Karpas-422 (cell line): Measurements from ENCODE around the gene NAV2. TPM values are rescaled to one million over a fixed set of nuclear protein-coding genes. Genes with fewer than 3 reads are reported as not detected.
A peak's percentile ranks its signal among the peaks of the same experiment; 100 is the strongest.

Source experiments
- DNase-seq: peaks from one replicate; pipeline ENCODE4 v3.0.0-alpha.2; 2015
- H2AFZ ChIP-seq: fragments of 200-600 bp; sonication (generic); 2 replicates; pipeline ENCODE4 v1.6.1; 2014; ENCODE audit warnings: antibody characterized with exemption, low read length, mixed read lengths
- H3K27ac ChIP-seq: fragments of 200-600 bp; sonication (generic); 2 replicates; pipeline ENCODE4 v1.5.1; 2014; ENCODE audit warnings: mild to moderate bottlenecking, low read length, moderate library complexity
- H3K27me3 ChIP-seq: fragments of 200-600 bp; sonication (generic); 2 replicates; pipeline ENCODE4 v1.6.1; 2014; ENCODE audit warnings: low read length, mixed read lengths
- H3K36me3 ChIP-seq: fragments of 200-600 bp; sonication (generic); 2 replicates; pipeline ENCODE4 v1.6.1; 2014; ENCODE audit warnings: low read length, mixed read lengths; ENCODE audit not compliant: insufficient read depth
- H3K4me1 ChIP-seq: fragments of 200-600 bp; sonication (generic); 2 replicates; pipeline ENCODE4 v1.6.1; 2014; ENCODE audit warnings: mild to moderate bottlenecking, low read length, mixed read lengths
- H3K4me2 ChIP-seq: fragments of 200-600 bp; sonication (generic); 2 replicates; pipeline ENCODE4 v1.6.1; 2014; ENCODE audit warnings: low read length, low read depth, mild to moderate bottlenecking; ENCODE audit not compliant: poor library complexity, severe bottlenecking
- H3K4me3 ChIP-seq: fragments of 200-600 bp; sonication (generic); 2 replicates; pipeline ENCODE4 v1.5.1; 2014; ENCODE audit warnings: mild to moderate bottlenecking, antibody characterized with exemption, low read length, mixed read lengths
- H3K79me2 ChIP-seq: fragments of 200-600 bp; sonication (generic); 2 replicates; pipeline ENCODE4 v1.6.1; 2014; ENCODE audit warnings: mild to moderate bottlenecking, low read length, mixed read lengths
- H3K9ac ChIP-seq: fragments of 200-600 bp; sonication (generic); 2 replicates; pipeline ENCODE4 v1.6.0; 2014; ENCODE audit warnings: low read length
- H3K9me2 ChIP-seq: fragments of 200-600 bp; sonication (generic), shearing (Covaris generic); replicated peaks from 2 replicates; pipeline ENCODE4 v1.6.0; 2014; ENCODE audit warnings: mild to moderate bottlenecking, low read length, moderate library complexity; ENCODE audit not compliant: insufficient read depth
- H3K9me3 ChIP-seq: fragments of 300-700, 200-600 bp; sonication (generic); 2 replicates; pipeline ENCODE4 v1.6.1; 2014; ENCODE audit warnings: low read length, mixed read lengths
- H4K20me1 ChIP-seq: fragments of 200-600 bp; sonication (generic); 2 replicates; pipeline ENCODE4 v1.6.1; 2014; ENCODE audit warnings: mild to moderate bottlenecking, antibody characterized with exemption, low read length, low read depth; ENCODE audit not compliant: insufficient read depth
- total RNA-seq: library from RNA; depleted of rRNA; stranded (reverse); fragments of >200 nt; shearing (Covaris generic); gene quantifications from 2 replicates; pipeline ENCODE4 v1.2.3, GENCODE V29; 2014; ENCODE audit warnings: low replicate concordance; rRNA removed

Gene NAV2, protein sequence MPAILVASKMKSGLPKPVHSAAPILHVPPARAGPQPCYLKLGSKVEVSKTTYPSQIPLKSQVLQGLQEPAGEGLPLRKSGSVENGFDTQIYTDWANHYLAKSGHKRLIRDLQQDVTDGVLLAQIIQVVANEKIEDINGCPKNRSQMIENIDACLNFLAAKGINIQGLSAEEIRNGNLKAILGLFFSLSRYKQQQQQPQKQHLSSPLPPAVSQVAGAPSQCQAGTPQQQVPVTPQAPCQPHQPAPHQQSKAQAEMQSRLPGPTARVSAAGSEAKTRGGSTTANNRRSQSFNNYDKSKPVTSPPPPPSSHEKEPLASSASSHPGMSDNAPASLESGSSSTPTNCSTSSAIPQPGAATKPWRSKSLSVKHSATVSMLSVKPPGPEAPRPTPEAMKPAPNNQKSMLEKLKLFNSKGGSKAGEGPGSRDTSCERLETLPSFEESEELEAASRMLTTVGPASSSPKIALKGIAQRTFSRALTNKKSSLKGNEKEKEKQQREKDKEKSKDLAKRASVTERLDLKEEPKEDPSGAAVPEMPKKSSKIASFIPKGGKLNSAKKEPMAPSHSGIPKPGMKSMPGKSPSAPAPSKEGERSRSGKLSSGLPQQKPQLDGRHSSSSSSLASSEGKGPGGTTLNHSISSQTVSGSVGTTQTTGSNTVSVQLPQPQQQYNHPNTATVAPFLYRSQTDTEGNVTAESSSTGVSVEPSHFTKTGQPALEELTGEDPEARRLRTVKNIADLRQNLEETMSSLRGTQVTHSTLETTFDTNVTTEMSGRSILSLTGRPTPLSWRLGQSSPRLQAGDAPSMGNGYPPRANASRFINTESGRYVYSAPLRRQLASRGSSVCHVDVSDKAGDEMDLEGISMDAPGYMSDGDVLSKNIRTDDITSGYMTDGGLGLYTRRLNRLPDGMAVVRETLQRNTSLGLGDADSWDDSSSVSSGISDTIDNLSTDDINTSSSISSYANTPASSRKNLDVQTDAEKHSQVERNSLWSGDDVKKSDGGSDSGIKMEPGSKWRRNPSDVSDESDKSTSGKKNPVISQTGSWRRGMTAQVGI (N-terminal part only)
- 0.04 TPM in 1 of 2 replicates, not detected in the other for total RNA-seq

DNA sequence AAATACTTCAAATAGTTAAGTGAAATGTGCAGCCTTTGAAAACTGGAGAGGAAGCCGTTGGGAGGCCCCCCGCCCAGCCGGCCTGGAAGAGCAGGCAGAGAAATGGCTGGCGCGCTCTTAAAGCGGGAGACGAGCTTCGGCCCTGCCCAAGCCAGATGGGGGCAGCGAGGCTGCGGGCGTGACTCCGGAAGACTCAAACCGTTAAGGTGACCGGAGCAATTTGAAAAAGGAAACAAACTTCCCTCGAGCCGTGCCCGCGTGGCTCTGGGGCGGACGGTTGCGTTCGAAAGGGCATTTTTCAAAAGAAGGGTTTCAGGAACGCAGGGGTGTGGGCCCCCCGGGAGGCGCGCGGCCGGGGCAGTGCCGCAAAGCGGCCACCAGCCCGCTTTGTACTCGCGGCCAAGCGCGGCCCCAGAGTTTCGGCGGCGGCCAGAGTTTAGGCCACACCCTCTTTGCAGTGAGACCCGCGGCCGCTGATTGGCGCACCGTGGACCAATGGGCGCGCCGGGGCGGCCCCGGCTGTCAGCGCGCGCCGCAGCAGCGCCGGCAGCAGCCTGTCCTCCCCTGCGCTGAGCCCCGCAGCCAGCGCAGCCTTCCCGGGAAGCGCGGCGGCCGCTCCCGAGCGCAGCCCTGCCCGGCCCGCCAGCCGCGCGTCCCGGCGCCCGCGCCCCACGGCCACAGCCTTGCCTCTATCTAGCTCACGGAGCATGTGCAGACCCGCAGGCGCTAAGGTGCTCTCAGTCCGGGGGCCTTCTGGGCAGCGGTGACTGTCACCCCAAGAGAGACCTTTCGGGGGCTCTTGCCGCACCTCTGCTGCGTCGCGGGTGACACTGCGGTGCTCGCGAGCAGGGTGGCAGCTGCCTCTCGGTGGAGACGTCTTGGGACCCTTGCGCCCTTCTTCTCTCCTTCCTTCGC, at the start of gene NAV2:
NAV2 (plus strand) TSS at position 557 of the 915 bp plus-strand sequence. CDS start 859 bp downstream, outside the sequence.
- H3K9me3 ChIP-seq, result no peaks in the 10 kb centered on the region
- H3K4me1 ChIP-seq, result peaks cover 14% of the 10 kb centered on the region
- no peaks in the 10 kb centered on the region for H3K27me3 ChIP-seq
- DNase-seq, result peak; percentile 92
- peak within 1 kb of the TSS; percentile 64 for H3K9ac ChIP-seq
- H4K20me1 ChIP-seq, result no peaks in the 10 kb centered on the region
- H3K9me2 ChIP-seq, result no peaks in the 10 kb centered on the region
- no peaks in the 10 kb centered on the region for H3K79me2 ChIP-seq
- peak within 1 kb of the TSS; percentile 72 for H3K4me2 ChIP-seq
- peak within 1 kb of the TSS; percentile 62 for H3K4me3 ChIP-seq
- H3K27ac ChIP-seq, result no peak within 1 kb of the TSS
- no peaks in the 10 kb centered on the region for H3K36me3 ChIP-seq
- H2AFZ ChIP-seq, result peak within 1 kb of the TSS; percentile 75

DNA sequence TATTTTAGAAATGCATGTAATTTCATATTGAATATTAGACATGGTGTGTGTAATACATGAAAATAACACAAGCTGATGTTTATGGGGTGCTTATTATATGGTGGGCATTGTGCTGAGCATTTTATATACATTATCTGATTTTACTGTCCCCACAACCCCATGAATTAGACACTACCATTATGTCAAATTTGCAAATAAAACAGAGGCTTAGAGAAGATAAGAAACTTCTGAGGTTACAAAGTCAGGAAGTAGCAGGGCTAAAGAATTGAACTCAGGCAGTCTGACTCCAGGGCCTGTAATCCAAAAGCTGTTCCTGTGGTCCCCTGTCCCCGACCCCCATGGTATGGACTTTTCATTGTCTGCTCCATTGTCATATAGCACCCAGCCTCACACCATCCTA, 49.4 kb upstream of the NAV2 start:
- Histone ChIP-seq H3K9me2 (no peaks in the 10 kb centered on the region), H3K9me3 (no peaks in the 10 kb centered on the region), H3K4me2 (no peak overlapping the region), H3K27ac (no peak overlapping the region), H3K4me3 (no peak overlapping the region), H3K27me3 (no peaks in the 10 kb centered on the region), H3K79me2 (no peaks in the 10 kb centered on the region), H3K36me3 (no peaks in the 10 kb centered on the region), H4K20me1 (no peaks in the 10 kb centered on the region), H3K4me1 (no peaks in the 10 kb centered on the region), H3K9ac (no peak overlapping the region), H2AFZ (no peak overlapping the region)
- DNase-seq, result no peak

DNA sequence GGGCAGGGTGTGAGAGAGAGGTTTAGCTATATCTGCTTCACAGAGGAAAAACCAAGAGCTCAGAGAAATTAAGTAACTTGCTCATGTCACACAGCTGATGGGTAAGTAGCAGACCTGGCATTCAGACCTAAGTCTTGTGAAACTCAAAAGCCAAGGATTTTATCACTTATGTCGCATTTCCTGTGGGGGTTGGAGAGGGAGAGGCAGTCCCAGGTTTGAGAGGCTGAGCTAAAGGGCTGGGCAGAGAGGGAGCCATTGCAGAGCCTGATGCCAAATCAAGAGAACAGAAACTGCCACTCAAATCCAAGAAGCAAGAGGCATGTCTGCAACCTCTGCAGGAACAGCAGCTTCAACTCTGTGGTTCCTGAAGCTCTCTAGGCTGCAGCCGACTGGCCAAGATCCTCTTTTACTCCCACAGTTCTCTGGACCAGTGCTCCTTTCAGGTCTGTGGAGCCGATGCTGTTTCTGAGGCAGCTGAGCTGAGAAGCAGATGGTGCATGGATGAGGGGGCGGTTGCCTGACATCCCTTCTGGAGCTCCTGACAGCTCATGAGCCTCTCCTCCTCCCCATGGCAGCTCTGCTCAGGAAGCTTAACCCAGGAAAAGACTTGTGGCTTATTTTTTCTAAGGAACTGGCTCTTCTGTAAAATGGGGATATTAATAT, 47.6 kb upstream of the NAV2 start:
- Histone ChIP-seq H3K79me2 (no peaks in the 10 kb centered on the region), H3K4me1 (no peaks in the 10 kb centered on the region), H2AFZ (no peak overlapping the region), H3K36me3 (no peaks in the 10 kb centered on the region), H3K9ac (no peak overlapping the region), H3K4me3 (no peak overlapping the region), H3K27ac (no peak overlapping the region), H3K9me2 (no peaks in the 10 kb centered on the region), H3K4me2 (no peak overlapping the region), H4K20me1 (no peaks in the 10 kb centered on the region), H3K27me3 (no peaks in the 10 kb centered on the region), H3K9me3 (no peaks in the 10 kb centered on the region)
- no peak for DNase-seq

DNA sequence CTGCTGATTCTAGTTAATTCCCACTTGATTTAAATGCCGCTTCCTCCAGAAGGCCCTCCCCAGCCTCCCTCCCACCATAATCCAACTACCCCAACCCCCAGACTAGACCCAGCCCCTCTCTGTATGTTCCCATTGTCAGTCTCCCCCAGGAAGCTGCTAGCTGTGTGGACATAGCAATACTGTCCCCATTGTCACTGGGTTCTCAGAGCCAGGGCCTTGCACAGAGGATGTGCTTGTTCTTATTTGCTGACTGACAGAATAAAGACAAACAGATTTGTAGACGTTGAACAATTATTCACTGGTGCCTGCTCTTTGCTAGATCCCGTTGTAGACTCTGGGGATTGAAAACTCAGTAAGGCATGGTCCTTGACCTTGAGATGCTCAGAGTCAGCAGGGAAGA, 45.7 kb upstream of the NAV2 start:
- no peak overlapping the region for H3K4me3 ChIP-seq
- no peak overlapping the region for H2AFZ ChIP-seq
- no peaks in the 10 kb centered on the region for H3K4me1 ChIP-seq
- no peak overlapping the region for H3K4me2 ChIP-seq
- no peaks in the 10 kb centered on the region for H3K36me3 ChIP-seq
- DNase-seq, result no peak
- no peaks in the 10 kb centered on the region for H3K79me2 ChIP-seq
- H3K27ac ChIP-seq, result no peak overlapping the region
- no peaks in the 10 kb centered on the region for H3K27me3 ChIP-seq
- H3K9me2 ChIP-seq, result no peaks in the 10 kb centered on the region
- no peaks in the 10 kb centered on the region for H3K9me3 ChIP-seq
- H3K9ac ChIP-seq, result no peak overlapping the region
- H4K20me1 ChIP-seq, result no peaks in the 10 kb centered on the region

DNA sequence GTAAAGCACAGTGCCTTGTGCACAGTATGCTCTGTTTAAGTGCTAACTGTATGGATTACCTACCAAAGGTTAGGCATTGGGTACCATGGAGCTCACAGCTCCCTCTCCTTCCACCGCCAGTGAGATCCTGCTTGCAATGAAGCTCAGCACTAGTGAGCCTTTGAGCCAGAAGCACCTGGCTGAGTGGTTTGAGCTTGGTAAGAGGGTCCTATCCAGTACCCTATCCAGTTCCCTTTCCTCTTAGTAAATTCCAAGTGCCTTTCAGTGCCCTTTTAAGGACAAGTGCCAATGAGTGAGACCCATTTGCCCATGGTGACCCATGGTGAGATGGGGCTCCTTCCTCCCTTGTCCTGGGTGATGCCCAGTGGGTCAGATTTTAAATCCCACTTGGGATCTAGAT, 43.1 kb upstream of the NAV2 start:
- no peaks in the 10 kb centered on the region for H3K36me3 ChIP-seq
- no peaks in the 10 kb centered on the region for H3K9me3 ChIP-seq
- H3K9me2 ChIP-seq, result no peaks in the 10 kb centered on the region
- no peaks in the 10 kb centered on the region for H3K27me3 ChIP-seq
- no peak overlapping the region for H2AFZ ChIP-seq
- no peaks in the 10 kb centered on the region for H4K20me1 ChIP-seq
- no peak overlapping the region for H3K27ac ChIP-seq
- no peaks in the 10 kb centered on the region for H3K79me2 ChIP-seq
- H3K4me2 ChIP-seq, result no peak overlapping the region
- DNase-seq, result no peak
- H3K4me3 ChIP-seq, result no peak overlapping the region
- no peak overlapping the region for H3K9ac ChIP-seq
- H3K4me1 ChIP-seq, result no peaks in the 10 kb centered on the region

DNA sequence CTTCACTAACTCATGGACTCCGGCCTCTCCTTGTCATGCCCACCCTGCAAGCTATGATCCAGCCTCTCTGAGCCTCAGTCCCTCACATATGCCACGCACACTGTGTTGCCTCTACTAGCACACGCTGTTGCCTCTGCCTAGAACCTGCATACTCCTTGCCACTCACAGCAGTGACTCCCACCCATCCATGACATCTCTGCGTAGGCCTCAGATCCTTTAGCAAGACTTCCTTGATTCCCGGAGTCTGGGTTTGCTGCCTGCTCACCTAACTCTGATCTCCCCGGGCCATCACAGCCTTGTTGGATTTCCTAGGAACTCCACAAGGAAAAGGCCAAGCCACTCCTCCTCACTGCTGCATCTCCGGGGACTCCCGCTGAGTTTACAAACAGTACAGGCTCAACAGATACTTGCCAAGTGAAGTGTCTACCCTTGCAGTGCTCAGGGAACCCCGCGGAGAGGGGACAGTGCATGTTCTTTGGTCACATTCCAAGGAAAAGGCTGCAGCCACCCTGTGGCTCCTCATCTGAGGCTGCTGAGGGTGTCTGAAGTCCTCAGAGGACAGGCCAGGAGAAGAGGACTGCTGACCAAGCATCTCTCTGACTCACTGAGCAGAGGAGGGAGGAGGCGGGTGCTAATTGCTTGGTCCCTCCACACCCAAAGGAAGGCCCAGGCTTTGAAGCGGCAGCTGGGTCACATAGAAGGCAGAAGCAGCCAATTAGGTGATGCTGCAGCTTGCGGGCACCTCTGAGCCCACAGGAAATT, 42.4 kb upstream of the NAV2 start:
- no peak overlapping the region for H3K4me3 ChIP-seq
- DNase-seq, result no peak
- H3K9me3 ChIP-seq, result no peaks in the 10 kb centered on the region
- no peaks in the 10 kb centered on the region for H3K9me2 ChIP-seq
- H3K36me3 ChIP-seq, result no peaks in the 10 kb centered on the region
- H3K27me3 ChIP-seq, result no peaks in the 10 kb centered on the region
- no peaks in the 10 kb centered on the region for H3K79me2 ChIP-seq
- no peaks in the 10 kb centered on the region for H3K4me1 ChIP-seq
- H3K9ac ChIP-seq, result no peak overlapping the region
- H2AFZ ChIP-seq, result no peak overlapping the region
- no peaks in the 10 kb centered on the region for H4K20me1 ChIP-seq
- no peak overlapping the region for H3K27ac ChIP-seq
- H3K4me2 ChIP-seq, result no peak overlapping the region
